Lower leg skin (tissue), 4 donors: ENCODE results near the gene MGLL. TPM values are rescaled to one million over a fixed set of nuclear protein-coding genes. Genes with fewer than 3 reads are reported as not detected.

Experiments used
- DNase-seq, 2 donors: peaks; one replicate each; pipeline ENCODE4 v3.0.0-alpha.2; 2019; ENCODE audit warnings: low spot score in 2 of 2
- H3K4me3 ChIP-seq: fragments of 200-600 bp; sonication (generic); 2 replicates; pipeline ENCODE4 v1.5.1; 2017; ENCODE audit warnings: mild to moderate bottlenecking, low read depth; ENCODE audit not compliant: poor library complexity, severe bottlenecking
- CTCF ChIP-seq, 3 donors: fragments of 450-650 bp; IDR thresholded peaks; one replicate each; pipeline ENCODE4 v1.5.1; 2016; ENCODE audit warnings: antibody characterized with exemption in 3 of 3, mild to moderate bottlenecking in 3 of 3, moderate library complexity in 2 of 3
- POLR2A ChIP-seq, 2 donors: fragments of 450-650 bp; IDR thresholded peaks; one replicate each; pipeline ENCODE4 v1.6.1; 2016 to 2017; ENCODE audit warnings: antibody characterized with exemption in 2 of 2, mild to moderate bottlenecking in 1 of 2, moderate library complexity in 1 of 2
- WGBS, 2 donors: methylation state at CpG; one replicate each; pipeline ENCODE4 v1.1.5; 2018; 5-methylcytosine and 5-hydroxymethylcytosine counted together
- intact Hi-C: fragments of 100-400 bp; cut with DNase I; formaldehyde crosslinking; loops from one replicate; pipeline ENCODE4 v1.15.0; 2023; ENCODE audit warnings: low total_unique reads
- total RNA-seq, 4 donors: library from RNA; depleted of rRNA; stranded (reverse); fragments of >200 nt; gene quantifications; one replicate each; pipeline ENCODE4 v1.1.0, GENCODE V29; 2016

The MGLL gene
- total RNA-seq, 4 donors from 2014 or later = 44.0 to 57.4 (median 48.0) TPM

GRCh38 chr3:127798716-127799115 lies 23.6 kb downstream of the MGLL start:
- intact Hi-C loops = no loop called here
- TF ChIP-seq POLR2A (IDR thresholded peaks at IDR 0.05) (no peak), CTCF (IDR thresholded peaks at IDR 0.05) (no peak)
- WGBS, 2 donors = 83 to 94% methylated on average over 4 of the region's 4 CpGs
- H3K4me3 ChIP-seq = no peak overlapping the region
- no peak for DNase-seq

GRCh38 chr3:127796831-127797150 lies 25.5 kb downstream of the MGLL start:
- WGBS, 2 donors = 81 to 90% methylated on average over 8 of the region's 8 CpGs
- DNase-seq = no peak
- intact Hi-C loops = no loop called here
- TF ChIP-seq POLR2A (IDR thresholded peaks at IDR 0.05) (no peak), CTCF (IDR thresholded peaks at IDR 0.05) (no peak)
- no peak overlapping the region for H3K4me3 ChIP-seq

GRCh38 chr3:127796045-127796830 lies 26.1 kb downstream of the MGLL start:
- TF ChIP-seq CTCF (IDR thresholded peaks at IDR 0.05) (no peak), POLR2A (IDR thresholded peaks at IDR 0.05) (no peak)
- no peak overlapping the region for H3K4me3 ChIP-seq
- WGBS, 2 donors = 74 to 85% methylated on average over 7 of the region's 7 CpGs
- no peak for DNase-seq
- intact Hi-C loops = no loop called here

- TF ChIP-seq POLR2A (IDR thresholded peaks at IDR 0.05) = no peak
- no peak for TF ChIP-seq CTCF (IDR thresholded peaks at IDR 0.05)
- no peak for DNase-seq
- H3K4me3 ChIP-seq = no peak overlapping the region
- WGBS, 2 donors = 97 to 99% methylated on average over 2 of the region's 2 CpGs
- intact Hi-C loops = no loop called here
Measured at GRCh38 chr3:127794972-127795371, 27.3 kb downstream of the MGLL start.

- WGBS, 2 donors = 81 to 89% methylated on average over 2 of the region's 2 CpGs
Measured at GRCh38 chr3:127794402-127794801, 27.9 kb downstream of the MGLL start.

More at GRCh38 chr3:127794402-127794801, 27.9 kb downstream of the MGLL start:
- TF ChIP-seq CTCF (IDR thresholded peaks at IDR 0.05) (no peak), POLR2A (IDR thresholded peaks at IDR 0.05) (no peak)
- intact Hi-C loops = no loop called here
- DNase-seq = no peak
- H3K4me3 ChIP-seq = no peak overlapping the region
